LNCAP (cell line): ENCODE data around the gene FSTL5.

Source experiments
- TF ChIP-seq, protein P1 (sequence below): fragments of 450-650 bp; IDR thresholded peaks from 2 replicates; pipeline ENCODE4 v1.5.1; 2017; ENCODE audit warnings: mild to moderate bottlenecking

FSTL5 gene

DNA sequence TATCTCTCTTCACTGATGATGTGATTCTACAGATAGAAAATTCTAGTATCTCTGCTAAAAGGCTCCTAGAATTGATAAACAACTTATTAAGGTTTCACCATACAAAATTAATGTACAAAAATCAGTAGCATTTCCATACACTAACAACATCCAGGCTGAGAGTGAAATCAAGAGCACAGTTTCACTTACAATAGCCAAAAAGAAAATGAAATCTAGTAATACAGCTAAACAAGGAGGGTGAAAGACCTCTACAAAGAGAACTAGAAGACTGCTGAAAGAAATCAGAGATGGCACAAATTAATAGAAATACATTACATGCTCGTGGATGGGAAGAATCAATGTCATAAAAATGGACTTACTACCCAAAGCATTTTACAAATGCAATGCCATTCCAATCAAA lies 751.9 kb downstream of the FSTL5 start:
- TF ChIP-seq, protein P1, sequence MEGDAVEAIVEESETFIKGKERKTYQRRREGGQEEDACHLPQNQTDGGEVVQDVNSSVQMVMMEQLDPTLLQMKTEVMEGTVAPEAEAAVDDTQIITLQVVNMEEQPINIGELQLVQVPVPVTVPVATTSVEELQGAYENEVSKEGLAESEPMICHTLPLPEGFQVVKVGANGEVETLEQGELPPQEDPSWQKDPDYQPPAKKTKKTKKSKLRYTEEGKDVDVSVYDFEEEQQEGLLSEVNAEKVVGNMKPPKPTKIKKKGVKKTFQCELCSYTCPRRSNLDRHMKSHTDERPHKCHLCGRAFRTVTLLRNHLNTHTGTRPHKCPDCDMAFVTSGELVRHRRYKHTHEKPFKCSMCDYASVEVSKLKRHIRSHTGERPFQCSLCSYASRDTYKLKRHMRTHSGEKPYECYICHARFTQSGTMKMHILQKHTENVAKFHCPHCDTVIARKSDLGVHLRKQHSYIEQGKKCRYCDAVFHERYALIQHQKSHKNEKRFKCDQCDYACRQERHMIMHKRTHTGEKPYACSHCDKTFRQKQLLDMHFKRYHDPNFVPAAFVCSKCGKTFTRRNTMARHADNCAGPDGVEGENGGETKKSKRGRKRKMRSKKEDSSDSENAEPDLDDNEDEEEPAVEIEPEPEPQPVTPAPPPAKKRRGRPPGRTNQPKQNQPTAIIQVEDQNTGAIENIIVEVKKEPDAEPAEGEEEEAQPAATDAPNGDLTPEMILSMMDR = no peak

DNA sequence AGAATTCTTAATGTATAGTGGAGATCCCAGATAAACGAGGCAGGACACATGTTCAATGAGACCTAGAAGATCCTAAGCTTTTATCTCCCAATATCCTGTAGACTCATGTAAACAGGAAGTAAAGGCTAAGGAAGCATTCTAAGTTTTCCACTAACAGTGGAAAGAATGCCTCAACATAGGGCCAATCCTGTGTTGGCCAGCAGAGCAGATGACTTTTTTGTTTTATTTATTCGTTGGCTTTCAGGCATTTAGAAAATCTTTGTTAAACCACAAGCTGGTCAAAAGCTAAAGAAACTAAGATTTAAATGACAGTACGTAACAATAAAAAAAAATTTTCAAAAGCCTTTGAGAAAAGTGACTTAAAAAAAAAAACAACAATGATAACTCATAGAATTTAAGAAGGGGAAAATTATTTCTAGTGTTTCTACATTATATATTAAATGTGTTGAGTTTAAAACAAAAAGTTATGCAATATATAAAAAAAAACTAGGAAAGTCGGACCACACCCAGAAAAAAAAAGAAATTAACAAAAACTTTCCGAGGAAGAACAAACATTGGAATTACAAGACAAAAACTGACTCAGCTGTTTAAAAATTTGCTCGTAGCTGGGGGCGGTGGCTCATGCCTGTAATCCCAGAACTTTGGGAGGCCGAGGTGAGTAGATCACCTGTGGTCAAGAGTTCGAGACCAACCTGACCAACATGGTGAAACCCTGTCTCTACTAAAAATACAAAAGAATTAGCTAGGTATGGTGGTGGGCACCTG lies 759.3 kb downstream of the FSTL5 start:
- TF ChIP-seq, protein P1 = no peak

DNA sequence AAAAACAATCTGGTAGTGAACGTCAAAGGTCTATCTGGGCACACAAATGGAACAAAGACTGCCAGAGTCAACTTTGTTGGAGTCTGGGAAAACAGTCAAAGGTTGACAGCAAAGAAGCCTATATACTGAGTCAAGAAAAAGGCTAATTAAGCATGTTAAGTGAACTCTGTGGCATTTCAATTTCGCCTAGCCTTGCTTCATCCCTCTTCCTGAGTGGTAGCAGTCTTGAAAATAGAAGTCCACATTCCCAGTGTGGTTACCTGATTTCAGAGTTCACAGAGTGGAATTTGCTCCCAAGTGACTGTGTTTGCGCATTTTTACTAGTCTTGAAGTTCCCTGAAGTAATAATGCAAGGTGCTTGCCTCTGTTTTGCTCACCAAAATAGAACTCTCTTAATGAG lies 760.0 kb downstream of the FSTL5 start:
- TF ChIP-seq, protein P1 = no peak

DNA sequence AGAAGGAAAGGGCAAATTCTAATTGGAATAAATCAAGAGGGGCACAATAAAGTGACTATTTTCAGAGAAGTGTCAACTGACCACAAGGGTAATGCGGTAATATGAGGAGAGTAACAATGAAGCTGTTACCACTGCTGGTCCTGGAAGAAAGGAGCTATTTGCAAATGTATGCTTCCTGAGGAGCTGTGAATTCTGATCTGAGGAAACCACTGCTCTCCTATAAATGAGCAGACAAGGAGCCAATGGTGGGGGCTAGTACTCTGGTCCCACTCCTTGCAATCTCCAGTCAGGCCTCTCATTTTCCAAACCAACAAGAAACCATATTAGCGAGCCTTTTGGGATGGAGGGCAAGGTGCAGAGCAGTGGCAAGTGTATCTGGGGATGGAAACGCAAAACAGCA lies 770.2 kb downstream of the FSTL5 start:
- TF ChIP-seq, protein P1 = no peak

DNA sequence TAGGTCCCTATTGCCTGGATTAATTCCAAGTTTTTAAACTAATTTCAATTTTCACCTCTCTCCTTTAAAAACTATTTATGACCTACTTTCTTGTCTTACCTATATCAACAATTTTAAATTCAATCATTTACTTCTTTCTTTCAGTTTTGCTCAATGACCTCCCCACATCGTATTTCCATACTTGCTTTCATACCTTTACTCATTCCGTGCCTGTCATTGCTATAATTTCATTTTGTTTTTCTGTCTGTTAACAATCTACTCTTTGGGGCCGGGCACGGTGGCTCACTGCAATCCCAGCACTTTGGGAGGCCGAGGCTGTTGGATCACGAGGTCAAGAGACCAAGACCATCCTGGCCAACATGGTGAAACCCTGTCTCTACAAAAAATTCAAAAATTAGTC lies 781.1 kb downstream of the FSTL5 start:
- TF ChIP-seq, protein P1 = no peak

DNA sequence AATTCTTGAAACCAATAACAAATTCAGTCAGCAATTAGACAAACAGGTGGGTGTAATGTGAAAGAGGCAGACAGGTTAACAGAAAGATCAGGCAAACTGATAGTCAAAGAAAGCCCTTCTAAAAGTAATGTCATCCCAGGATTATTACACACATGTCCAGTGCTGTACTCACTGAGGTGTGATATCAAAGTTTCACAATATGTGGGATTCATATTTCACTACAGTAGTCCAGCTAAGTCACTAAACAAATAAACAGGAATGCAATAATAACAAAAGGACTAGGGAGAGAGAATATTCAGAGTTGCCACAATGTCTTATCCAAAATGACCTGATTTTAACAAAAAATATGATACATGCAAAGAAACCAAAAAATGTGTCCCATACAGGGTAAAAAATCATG lies 787.5 kb downstream of the FSTL5 start:
- TF ChIP-seq, protein P1 = no peak

DNA sequence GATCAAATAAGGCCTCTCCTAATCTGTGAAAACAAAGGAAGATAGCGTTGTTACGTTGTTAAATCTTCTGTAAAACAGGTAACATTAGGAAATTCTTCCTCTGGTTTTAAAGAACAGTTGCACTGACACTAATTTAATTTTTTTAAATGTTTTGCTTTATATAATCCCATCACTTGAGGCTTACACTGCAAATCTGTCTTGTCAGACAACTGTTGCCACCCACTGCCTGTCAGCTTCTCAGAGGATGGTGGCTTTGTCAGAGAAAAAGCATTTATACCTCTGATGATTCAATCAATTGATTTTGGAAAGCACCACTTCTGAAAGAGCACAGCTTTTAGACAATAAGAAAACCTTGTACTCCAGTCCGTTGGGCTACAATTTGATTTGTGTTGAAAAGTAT lies 799.1 kb downstream of the FSTL5 start:
- TF ChIP-seq, protein P1 = no peak

DNA sequence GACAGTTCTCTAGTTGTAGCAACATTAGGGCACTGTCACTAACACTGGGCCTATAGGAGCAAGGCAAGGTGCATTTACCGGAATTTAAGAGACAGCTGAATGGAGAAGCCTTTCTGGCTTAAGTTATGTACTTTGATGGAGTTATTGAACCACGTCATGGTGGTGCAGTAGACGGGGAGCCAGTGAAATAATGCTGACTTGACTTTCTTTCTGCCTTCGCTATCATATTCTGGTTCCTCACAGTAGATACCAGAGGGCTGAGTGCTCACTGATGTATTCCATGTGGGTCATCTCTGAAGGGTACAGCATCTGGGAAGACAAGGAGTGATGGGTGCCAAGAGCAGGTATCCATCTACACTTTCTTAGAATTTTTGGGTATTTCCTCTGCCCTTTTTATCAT lies 802.8 kb downstream of the FSTL5 start:
- TF ChIP-seq, protein P1 = no peak
